Measurements from ENCODE around the gene MS4A10.
"Not testable (repeated sequence)": the region's sequence is repeated elsewhere in the genome, so short reads cannot be mapped to it uniquely, and the experiment has no call there.

Gene MS4A10

DNA sequence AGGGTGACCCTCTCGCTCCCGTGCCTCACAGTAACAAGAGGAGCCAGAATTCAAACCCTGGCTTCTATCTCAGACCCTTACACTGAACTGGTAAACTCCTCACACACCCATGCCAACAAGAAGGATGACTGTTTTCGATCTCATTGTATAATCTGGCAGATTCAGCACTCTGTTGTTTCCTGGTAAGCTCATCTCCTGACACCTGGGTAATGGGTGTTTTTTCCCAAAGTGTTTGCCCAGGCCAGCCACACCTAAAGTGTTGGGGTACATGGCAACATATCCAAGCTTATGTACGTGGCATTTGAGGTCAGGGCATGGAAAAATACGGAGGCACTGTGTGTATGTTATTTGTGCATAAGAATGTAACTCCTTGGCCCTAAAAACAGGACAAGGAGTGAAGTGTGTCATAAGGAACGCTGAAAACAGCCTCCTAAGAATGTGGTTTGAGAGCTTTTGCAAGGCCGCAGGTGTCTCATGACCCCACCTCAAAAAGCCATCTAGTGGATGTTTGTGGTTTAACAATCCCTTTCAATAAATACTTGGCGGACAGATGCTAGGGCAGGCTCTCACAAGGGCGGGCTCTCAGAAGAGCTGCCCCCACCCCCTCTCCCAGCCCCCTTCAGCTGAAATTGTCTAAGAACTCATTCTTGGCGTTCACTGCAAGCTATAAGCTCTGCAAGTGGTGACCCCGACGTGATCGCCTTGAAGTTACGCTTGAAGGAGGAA is 28.7 kb upstream of the MS4A10 start, which contains the start of gene MS4A15:
TSS of gene MS4A15 (plus strand) at position 561 of the 726 bp plus-strand sequence. CDS start 6,867 bp downstream, outside the sequence.
- H3K9me3 ChIP-seq, result no peaks in the 10 kb centered on the region
- H3K27me3 ChIP-seq, result peaks cover 35% of the 10 kb centered on the region
- peaks cover 0 to 3% of the 10 kb centered on the region in 2 experiments for H3K4me1 ChIP-seq (ENCODE audit: control insufficient read depth in 1 of 2, insufficient read depth in 1 of 2, low read depth in 1 of 2, low read length in 1 of 2)
- TF ChIP-seq CTCF (IDR thresholded peaks at IDR 0.05), result no peak
- H3K27ac ChIP-seq, result no peak within 1 kb of the TSS
- H3K4me3 ChIP-seq (ENCODE audit: low read depth in 1 of 2, low read length in 1 of 2), result no peak within 1 kb of the TSS
- H3K36me3 ChIP-seq, result no peaks in the 10 kb centered on the region

GRCh38 chr11:60757231-60757800 is 27.8 kb upstream of the MS4A10 start:
- no peak for TF ChIP-seq CTCF (IDR thresholded peaks at IDR 0.05)
- peaks cover 0 to 3% of the 10 kb centered on the region in 2 experiments for H3K4me1 ChIP-seq (ENCODE audit: control insufficient read depth in 1 of 2, insufficient read depth in 1 of 2, low read depth in 1 of 2, low read length in 1 of 2)
- H3K4me3 ChIP-seq (ENCODE audit: low read depth in 1 of 2, low read length in 1 of 2), result no peak overlapping the region
- H3K27ac ChIP-seq, result no peak overlapping the region
- H3K36me3 ChIP-seq, result no peaks in the 10 kb centered on the region
- peaks cover 35% of the 10 kb centered on the region for H3K27me3 ChIP-seq
- no peaks in the 10 kb centered on the region for H3K9me3 ChIP-seq

GRCh38 chr11:60758671-60759070 is 26.5 kb upstream of the MS4A10 start:
- H3K4me1 ChIP-seq (ENCODE audit: control insufficient read depth in 1 of 2, insufficient read depth in 1 of 2, low read depth in 1 of 2, low read length in 1 of 2); H3K36me3 ChIP-seq; H3K27ac ChIP-seq; H3K9me3 ChIP-seq; H3K4me3 ChIP-seq (ENCODE audit: low read depth in 1 of 2, low read length in 1 of 2): not testable (repeated sequence)
- peaks cover 25% of the 10 kb centered on the region for H3K27me3 ChIP-seq

DNA sequence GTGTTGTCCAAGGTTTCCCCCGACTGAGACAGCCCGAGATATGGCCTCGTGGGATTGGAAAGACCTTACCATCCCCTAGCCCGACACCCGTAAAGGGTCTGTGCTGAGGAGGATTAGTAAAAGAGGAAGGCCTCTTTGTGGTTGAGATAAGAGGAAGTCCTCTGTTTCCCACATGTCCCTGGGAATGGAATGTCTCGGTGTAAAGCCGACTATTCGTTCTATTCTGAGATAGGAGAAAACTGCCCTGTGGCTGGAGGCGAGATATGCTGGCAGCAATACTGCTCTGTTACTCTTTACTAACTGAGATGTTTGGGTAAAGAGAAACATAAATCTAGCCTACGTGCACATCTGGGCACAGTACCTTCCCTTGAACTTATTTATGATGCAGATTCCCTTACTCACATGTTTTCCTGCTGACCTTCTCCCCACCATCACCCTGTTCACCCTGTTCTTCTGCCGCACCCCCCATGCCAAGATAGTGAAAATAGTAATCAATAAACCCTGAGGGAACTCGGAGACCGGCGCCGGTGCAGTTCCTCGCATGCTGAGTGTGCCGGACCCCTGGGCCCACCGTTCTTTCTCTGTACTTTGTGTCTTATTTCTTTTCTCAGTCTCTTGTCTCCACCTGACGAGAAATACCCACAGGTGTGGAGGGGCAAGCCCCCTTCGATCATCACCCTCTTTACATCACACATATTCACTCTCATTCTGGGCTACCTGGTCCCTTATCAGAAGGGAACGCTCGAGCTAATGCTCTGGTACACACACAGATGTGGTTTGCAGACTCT is 25.5 kb upstream of the MS4A10 start:
- H3K4me1 ChIP-seq (ENCODE audit: control insufficient read depth in 1 of 2, insufficient read depth in 1 of 2, low read depth in 1 of 2, low read length in 1 of 2); H3K27ac ChIP-seq; H3K9me3 ChIP-seq; H3K36me3 ChIP-seq; H3K4me3 ChIP-seq (ENCODE audit: low read depth in 1 of 2, low read length in 1 of 2): not testable (repeated sequence)
- peaks cover 25% of the 10 kb centered on the region for H3K27me3 ChIP-seq

DNA sequence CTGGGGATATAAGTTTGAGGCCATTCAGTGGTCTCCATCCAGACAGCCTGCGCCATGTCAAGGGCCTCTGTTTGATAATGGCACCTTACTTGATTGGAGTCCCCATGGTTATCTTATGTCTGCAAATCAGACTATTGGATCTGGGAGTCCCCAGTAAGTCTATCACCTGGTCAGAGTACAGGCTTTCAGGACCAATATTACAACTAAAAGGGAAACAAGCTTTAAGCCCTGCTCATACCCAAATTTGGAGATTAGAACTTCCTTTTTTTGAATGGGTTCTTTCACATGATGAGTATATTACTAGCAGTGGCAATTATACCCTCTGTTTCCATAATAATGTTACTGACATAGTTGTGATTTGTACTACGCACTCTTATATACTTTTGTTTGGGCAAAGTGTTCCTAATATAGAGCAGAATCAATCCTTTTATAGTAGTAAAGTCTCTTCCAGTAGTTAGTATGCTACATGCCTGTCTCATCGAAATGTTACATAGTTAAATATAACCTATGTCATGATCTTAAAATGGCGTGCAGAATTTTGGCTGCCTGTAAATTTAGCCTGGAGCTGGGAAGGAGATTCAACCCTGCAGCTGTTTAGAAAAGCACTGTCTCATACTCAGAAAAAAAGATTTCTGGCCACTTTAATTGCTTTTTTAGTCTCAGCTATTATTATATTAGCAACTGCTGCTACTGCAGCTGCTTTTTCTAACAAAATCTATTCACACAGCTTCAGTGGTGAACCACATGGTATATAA is 23.5 kb upstream of the MS4A10 start:
- H3K4me1 ChIP-seq (ENCODE audit: control insufficient read depth in 1 of 2, insufficient read depth in 1 of 2, low read depth in 1 of 2, low read length in 1 of 2), result peaks cover 0 to 3% of the 10 kb centered on the region in 2 experiments
- H3K27me3 ChIP-seq, result peaks cover 25% of the 10 kb centered on the region
- H3K36me3 ChIP-seq, result no peaks in the 10 kb centered on the region
- no peak overlapping the region for H3K27ac ChIP-seq
- no peaks in the 10 kb centered on the region for H3K9me3 ChIP-seq
- TF ChIP-seq CTCF (IDR thresholded peaks at IDR 0.05), result no peak
- no peak overlapping the region for H3K4me3 ChIP-seq (ENCODE audit: low read depth in 1 of 2, low read length in 1 of 2)

Measured in neutrophil (primary cell).